Measurements from ENCODE around the gene MYO16. TPM values are rescaled to one million over a fixed set of nuclear protein-coding genes. Genes with fewer than 3 reads are reported as not detected.

The MYO16 gene
- total RNA-seq, 1 experiment from 2014 or later: not detected

DNA sequence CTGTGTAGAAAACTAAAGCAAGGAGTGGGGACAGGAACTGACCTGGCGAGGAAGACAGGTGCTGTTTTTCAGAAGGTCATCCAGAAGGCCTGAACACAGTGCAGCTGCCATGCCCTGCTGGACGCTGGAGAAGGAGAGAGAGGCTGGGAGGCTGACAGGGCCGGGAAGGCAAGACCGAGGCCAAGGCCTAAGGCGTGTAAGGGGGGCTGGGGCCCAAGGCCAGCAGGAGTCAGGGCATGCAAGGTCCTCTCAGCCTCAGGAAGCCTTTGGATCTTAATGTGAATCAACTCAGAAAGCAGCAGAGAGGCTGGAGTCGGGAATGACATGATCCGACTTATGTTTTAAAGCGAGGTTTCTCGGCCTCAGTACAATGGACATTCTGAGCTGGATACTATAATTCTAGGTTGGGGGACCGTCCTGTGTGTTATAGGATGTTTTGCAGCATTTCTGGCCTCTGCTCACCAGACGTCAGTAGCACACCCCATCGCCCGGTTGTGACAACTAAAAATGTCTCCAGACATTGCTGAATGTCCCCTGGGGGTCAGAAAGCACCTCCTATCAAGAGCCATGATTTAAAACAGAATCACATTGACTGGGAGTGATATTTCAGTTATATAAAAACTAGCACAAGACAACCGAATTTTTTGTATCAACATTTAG lies 530.4 kb downstream of the MYO16 start:
- Histone ChIP-seq H3K27ac (ENCODE audit: insufficient read length, low read depth, low read length) (no peak overlapping the region), H4K8ac (replicated peaks; ENCODE audit: insufficient read length, low read depth, low read length) (no peak overlapping the region), H3K4me1 (ENCODE audit: insufficient read depth, low read length) (no peaks in the 10 kb centered on the region), H4K91ac (ENCODE audit: insufficient read length, low read depth, low read length) (no peak overlapping the region), H2AK5ac (ENCODE audit: insufficient read length, low read length) (no peak overlapping the region), H3K9ac (ENCODE audit: extremely low read depth, insufficient read length, low read length) (no peak overlapping the region), H2BK120ac (ENCODE audit: low read depth, low read length, poor library complexity, severe bottlenecking) (no peak overlapping the region), H3K4me2 (ENCODE audit: insufficient read depth, insufficient read length, low read length) (no peak overlapping the region), H3K23me2 (ENCODE audit: insufficient read length, low read depth, low read length, poor library complexity, severe bottlenecking) (no peaks in the 10 kb centered on the region), H4K5ac (ENCODE audit: insufficient read length, low read depth, low read length) (no peak overlapping the region), H3K56ac (ENCODE audit: insufficient read length, low read depth, low read length) (no peak overlapping the region), H3K4ac (ENCODE audit: low read depth, low read length) (no peak overlapping the region), H3T11ph (ENCODE audit: low read length) (no peak overlapping the region), H2BK15ac (ENCODE audit: low read depth, low read length) (no peak overlapping the region), H3K23ac (ENCODE audit: insufficient read length, low read depth, low read length) (no peak overlapping the region), H3K9me3 (ENCODE audit: control insufficient read depth, low read depth, low read length) (no peaks in the 10 kb centered on the region), H3K79me2 (ENCODE audit: insufficient read depth, low read length) (no peaks in the 10 kb centered on the region), H3K18ac (ENCODE audit: insufficient read length, low read depth, low read length) (no peak overlapping the region), H3K14ac (ENCODE audit: insufficient read depth, low read length) (no peak overlapping the region), H2AFZ (ENCODE audit: low read length) (no peak overlapping the region), H4K20me1 (ENCODE audit: control insufficient read depth, insufficient read depth, insufficient read length) (no peaks in the 10 kb centered on the region), H3K27me3 (ENCODE audit: insufficient read depth, low read length) (no peaks in the 10 kb centered on the region), H2BK12ac (ENCODE audit: insufficient read length, low read depth, low read length) (no peak overlapping the region), H3K79me1 (ENCODE audit: insufficient read depth, low read depth, low read length, poor library complexity, severe bottlenecking) (no peaks in the 10 kb centered on the region), H2BK5ac (ENCODE audit: insufficient read length, low read length) (no peak overlapping the region), H2BK20ac (ENCODE audit: low read depth, low read length, poor library complexity, severe bottlenecking) (no peak overlapping the region)
- no peaks in the 10 kb centered on the region; the same call in 1 of the 2 replicates for H3K27me3 Mint-ChIP-seq (ENCODE audit: low read depth)
- H3K9me3 Mint-ChIP-seq: no peaks in the 10 kb centered on the region
- no CpG with 5 or more reads among the region's 14 CpGs for WGBS (ENCODE audit: extremely low coverage, insufficient read length, low lambda C conversion rate)
- H3K27ac Mint-ChIP-seq: peak overlapping the region; percentile 11 to 92 (median 45); a peak in 3 of 7 replicates
- peaks cover 48 to 57% of the 10 kb centered on the region in 2 experiments for H3K4me1 Mint-ChIP-seq
- no peak overlapping the region for H3K4me3 Mint-ChIP-seq
- no peak for DNase-seq
- TF ChIP-seq, protein P1, sequence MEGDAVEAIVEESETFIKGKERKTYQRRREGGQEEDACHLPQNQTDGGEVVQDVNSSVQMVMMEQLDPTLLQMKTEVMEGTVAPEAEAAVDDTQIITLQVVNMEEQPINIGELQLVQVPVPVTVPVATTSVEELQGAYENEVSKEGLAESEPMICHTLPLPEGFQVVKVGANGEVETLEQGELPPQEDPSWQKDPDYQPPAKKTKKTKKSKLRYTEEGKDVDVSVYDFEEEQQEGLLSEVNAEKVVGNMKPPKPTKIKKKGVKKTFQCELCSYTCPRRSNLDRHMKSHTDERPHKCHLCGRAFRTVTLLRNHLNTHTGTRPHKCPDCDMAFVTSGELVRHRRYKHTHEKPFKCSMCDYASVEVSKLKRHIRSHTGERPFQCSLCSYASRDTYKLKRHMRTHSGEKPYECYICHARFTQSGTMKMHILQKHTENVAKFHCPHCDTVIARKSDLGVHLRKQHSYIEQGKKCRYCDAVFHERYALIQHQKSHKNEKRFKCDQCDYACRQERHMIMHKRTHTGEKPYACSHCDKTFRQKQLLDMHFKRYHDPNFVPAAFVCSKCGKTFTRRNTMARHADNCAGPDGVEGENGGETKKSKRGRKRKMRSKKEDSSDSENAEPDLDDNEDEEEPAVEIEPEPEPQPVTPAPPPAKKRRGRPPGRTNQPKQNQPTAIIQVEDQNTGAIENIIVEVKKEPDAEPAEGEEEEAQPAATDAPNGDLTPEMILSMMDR (conservative IDR thresholded peaks at IDR 0.05): no peak
- no peaks in the 10 kb centered on the region for H3K36me3 Mint-ChIP-seq (ENCODE audit: insufficient read depth in 1 of 3, low read depth in 3 of 3)
